Stimulated activated naive CD4-positive, alpha-beta T cell treated with Interleukin-2 at 50 U/mL for 16 hours (primary cell): ENCODE measurements around the gene MDM4.

Source experiments
- DNase-seq: peaks from one replicate; lab custom pipeline; 2025; lab: John Stamatoyannopoulos, UW

The MDM4 gene, protein sequence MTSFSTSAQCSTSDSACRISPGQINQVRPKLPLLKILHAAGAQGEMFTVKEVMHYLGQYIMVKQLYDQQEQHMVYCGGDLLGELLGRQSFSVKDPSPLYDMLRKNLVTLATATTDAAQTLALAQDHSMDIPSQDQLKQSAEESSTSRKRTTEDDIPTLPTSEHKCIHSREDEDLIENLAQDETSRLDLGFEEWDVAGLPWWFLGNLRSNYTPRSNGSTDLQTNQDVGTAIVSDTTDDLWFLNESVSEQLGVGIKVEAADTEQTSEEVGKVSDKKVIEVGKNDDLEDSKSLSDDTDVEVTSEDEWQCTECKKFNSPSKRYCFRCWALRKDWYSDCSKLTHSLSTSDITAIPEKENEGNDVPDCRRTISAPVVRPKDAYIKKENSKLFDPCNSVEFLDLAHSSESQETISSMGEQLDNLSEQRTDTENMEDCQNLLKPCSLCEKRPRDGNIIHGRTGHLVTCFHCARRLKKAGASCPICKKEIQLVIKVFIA

DNA sequence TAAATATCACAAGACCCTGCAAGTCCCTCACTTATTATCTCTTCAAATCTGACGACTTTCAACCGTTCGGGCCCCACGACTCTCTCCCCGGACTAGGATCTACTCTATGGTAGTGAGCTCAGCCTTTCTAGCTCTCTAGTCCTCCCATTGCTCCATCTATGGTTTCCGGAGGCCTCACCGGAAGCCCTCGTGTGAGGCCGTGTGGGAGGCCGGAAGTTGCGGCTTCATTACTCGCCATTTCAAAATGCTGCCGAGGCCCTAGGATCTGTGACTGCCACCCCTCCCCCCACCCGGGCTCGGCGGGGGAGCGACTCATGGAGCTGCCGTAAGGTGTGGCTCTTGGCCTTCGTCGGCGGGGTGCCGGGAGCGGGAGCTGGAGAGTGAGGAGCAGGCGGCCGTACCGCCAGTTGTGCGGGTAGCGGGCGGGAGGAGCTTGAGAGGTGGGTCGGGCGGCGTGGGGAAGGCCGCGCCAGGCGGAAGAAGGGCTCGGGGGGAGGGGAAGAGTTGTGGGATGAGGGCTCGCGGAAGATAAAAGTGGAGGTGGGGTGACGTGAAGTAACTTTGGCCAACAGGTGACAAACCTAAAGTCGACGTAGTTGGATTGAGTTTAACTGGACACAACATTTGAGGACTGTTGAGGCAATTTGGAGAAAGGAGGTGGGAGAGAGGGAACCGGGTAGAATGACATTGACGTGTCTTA is at the start of gene MDM4:
Gene MDM4 (plus strand): TSS at position 227 of the 700 bp plus-strand sequence. CDS start 9,113 bp downstream, outside the sequence.
- peak; percentile 95 for DNase-seq

DNA sequence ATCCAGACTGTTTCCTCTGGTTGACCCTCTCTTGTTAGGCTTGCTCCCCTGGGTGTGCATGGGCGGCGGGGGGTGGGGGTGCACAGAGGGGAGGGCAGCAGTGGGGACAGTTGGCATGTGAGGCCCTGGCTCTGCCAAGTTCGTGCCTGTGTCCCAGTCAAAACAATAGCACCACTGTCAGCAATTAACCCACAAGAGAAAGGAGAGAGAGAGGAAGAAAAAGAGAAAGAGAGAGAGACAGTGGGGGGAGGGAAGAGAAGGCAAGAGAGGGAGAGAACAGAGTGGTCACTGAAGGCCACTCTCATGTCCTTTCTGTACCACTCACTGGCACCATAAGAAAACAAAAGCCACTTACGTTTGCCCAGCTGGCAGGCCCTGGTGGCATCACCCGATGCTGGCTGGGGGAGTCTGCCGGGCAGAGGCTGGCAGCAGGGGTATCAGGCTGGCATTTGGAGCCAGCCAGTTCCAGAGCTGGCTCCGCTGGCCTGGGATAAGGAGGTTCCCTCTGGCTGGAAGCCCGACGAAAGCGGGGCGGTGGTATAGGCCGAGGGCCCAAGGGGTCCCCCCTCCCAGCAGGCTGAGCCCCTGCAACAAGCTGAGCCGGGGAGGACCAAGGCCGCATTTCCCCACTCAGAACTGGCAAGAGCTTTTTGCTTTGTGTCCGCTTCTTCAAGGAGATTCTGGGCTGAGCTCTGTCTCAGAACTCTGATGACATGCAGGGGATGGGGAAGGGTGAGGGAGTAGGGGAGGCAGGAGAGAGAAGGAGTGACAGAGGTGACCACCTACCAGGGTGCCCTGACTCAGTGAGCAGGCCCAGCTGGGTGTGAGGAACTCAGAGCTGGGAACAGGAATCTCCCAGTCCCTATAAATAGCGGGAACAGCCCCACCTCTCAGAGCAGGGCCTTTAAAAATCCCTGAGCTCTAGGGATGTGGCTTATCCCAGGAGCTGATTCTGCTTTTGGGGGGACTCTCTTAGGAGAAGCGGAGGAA is 49.5 kb upstream of the MDM4 start:
- DNase-seq: no peak

DNA sequence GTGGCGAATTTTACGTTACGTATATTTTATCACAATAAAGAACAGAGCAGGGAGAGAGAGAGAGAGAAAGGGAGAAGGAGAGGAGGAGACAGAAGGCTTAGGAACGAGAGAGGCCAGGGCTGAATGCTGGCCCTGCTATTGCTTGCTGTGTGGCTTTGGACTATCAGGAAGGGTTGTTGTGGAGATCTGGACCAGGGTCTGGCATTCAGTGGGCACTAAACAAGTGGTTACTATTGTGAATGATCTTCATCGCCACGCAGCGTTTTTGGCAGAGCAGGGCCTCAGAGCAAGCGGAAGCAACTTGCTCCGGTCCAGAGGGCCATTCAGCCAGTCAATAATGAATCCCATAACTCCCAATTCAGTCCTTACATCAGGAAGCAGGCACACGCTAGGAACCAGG is 48.0 kb upstream of the MDM4 start:
- DNase-seq: no peak

DNA sequence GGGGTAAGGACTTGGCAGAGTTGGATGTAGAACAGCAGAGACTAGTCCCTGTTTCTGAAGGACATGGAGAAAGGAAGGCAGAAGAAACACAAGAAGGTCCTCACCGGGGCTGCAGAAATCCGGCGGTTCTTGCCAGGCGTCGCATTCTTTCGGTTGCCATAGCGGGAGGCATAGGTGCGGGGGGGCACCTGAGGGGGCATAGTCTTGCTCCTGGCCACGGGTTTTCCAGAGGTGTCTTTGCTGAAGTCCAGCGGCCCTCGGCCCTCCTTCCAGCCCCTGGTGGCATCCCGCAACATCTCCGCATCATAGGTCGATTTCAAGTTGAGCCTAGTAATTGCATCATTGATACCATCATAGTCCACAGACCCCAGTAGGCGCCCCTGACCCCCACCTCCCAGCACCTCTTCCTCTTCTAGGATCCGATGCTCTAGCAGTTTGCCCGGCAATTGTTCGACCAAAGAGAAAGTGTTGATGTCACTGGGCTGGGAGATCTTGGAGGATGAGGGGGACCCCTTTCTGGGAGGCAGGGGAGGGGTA is 47.4 kb upstream of the MDM4 start:
- no peak for DNase-seq

DNA sequence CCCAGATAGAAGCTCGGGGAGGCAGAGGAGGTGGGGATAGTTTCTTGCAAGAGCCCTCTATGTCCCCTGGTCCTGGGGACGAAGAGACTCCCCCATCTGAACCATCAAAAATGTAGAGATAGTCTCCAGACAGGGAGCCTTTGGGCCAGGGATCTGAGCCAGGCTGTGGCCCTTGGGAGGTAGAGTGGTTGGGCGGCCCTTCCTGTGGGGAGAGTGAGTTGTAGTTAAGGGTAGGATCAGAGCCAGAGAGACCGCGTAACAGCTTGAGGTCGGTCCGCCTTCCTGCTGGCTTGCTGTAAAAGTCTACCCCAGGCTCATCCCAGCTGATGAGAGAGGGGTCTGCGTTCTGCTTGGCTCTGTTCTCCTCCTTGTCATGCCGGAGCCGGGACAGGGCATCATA is 46.9 kb upstream of the MDM4 start:
- no peak for DNase-seq

DNA sequence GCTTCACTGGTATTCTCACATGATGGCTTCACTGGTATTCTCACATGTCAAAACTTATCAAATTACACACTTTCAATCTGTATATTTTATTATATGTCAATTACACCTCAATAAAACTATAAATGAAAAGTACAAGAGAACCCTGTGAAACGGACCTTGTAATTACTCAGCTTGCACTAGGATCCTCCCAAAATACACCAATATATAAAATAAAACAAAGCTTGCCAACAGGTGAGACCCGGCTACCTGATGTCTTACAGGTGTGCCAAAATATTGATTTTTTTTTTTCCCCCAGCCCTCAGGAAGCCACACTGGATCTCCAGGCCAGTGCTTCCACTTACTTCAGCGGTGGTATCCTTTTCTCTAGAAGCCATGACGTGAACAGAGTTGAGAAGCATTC is 44.5 kb upstream of the MDM4 start:
- DNase-seq: no peak

DNA sequence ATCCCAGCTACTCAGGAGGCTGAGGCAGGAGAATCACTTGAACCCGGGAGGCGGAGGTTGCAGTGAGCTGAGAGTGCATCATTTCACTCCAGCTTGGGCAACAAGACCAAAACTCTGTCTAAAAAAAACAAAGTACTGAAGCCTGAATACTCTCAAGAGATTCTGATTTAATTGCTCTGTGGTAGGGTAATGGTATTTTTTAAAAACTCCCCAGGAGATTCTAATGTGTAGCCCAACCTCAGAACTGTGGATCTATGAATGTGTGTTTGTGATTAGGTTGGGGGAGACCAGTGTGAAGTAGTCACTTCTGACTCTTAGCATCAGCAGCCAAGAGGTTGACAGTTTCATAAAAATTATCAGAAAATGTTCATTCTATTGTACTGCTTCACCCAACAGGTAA is 43.5 kb upstream of the MDM4 start:
- DNase-seq: no peak

DNA sequence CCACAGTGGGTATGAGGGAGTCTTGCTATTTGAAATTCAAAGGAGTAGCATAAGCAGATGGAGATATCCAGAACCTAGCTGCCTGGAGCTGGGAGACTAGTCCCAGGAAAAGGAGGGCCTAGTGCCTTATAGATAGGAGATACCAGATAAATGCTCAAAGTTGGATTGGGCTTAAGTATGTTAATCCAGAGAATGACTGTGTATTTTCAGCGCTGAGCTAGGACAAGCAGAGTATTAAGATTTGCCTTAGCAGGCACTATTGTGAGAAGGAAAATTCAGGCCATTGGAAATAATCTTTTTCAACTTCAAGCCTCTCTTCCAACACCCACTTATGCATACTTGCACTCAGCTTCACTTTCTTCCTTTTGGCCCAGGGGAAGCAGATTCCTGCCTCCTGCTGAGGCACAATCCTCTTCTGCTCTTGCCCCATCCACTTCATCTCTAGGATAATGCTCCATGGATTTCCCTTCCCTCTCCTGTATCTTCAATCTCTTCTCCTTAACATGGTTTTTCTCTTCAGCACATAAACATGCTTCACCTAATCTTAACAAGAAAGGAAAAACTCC is 42.7 kb upstream of the MDM4 start:
- no peak for DNase-seq

DNA sequence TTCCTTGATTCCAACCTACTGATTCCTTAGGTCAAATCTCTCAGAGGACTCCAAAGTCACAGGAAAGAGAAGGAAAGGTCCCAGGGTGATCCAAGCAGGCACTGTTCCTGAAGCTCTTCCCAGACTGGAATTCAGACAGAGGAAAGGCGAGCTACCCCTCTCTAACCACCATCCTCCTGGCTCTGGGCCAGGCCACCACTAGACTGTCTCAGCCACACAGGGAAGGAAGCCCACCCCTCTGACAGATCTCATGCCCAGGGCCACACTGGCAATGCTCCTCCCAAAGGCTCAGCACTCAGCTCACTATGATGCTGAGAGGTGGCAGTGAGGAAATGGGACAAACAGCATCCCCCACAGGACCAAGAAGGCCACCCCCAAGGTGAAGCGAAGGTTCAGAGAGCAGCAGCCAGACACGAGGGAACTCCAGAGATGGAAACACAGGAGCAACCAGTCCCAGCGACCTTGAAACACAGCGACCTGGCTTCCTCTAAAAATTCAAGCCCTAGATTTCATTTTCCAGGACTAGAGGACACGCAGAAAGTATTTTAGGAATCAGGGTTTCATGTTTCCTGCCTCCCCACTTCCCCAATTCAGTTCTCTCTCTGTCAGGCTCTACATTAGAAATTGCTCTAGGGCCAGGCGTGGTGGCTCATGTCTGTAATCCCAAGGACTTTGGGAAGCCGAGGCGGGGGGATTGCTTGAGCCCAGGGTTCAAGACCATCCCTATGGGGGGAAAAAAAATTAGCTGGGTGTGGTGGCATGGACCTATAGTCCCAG is 40.4 kb upstream of the MDM4 start:
- DNase-seq: no peak

DNA sequence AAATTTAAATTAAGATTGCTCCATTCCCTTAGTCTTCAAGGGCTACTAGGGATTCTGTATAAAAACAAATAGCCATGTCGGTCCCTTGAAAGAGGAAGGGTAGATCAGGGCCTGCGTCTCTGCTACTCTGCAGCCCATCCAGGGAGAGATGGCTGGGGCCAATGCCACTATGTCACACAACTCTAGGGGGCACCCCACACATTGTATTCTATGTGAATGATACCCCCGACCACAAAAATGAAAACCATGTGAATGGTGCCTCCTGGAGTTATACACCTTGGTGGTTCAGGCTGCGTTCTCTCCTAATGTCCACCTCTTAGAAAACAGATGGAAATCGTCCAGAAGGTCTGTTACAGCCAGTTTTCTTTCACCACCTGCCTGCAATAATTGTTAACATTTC is 39.6 kb upstream of the MDM4 start:
- no peak for DNase-seq

DNA sequence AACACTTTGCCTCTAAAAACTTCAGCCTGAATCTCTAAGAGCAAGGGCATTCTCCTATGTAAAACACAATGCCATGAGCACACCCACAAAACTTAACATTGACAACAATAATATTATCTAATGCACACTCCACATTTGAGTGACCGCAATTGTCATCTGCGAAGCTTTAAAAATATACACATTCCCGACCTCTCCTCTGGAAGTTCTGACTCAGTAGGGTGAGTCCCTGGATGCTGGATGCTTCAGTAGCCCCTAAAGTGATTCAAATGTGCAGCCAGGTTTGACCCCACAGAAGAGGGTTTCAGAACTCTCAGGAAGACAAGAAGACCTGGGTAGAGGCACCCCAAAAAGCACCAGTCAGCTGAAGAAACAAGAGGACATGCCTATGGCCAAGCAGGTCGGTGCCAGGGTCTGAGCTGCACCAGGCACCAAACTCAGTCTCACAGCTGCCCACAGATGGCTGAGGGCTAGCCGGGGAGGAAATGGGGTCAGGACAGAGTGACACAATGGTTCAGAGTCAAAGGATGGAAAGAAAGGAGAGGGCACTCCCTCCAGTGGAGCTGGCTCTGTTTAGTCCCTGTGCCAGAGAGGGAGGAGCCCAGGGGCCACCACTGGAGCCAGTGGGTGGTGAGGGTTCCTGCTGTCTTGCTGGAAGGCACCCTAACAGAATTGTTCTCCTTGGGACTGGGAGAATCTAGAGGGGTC is 39.0 kb upstream of the MDM4 start:
- DNase-seq: no peak

DNA sequence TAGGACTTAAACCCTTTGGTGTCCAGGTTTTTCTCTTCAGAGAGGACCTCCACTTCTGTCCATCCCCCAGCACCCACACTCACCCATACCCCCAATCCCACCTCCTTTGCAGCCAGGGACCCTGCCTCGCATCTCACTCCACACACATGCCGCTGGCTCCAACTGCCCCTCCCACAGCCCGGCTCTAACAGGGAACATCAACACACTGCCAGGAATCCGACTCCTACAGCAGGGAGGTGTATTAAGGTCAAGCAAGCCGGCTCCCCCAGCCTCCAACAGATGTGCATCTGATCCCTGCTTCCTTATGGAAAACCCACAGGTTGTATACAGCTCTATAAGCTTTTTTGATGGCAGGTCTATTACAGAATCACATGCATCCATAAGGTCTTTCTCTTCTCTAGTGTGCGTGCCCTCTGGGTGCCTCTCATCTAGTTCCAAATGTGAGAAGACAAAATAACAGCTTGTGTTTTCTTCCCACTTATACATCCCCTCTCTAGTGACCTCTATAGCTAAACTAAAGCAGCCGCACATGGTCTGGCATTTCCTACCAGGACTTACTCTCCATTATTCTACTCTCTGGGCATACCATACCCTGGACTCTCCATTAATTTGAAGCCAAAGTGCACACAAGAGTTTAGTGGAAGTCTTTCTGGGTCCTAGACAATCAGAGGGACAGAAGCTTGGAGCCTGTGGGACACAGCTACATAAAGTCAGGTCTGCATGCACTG is 37.9 kb upstream of the MDM4 start:
- DNase-seq: no peak

DNA sequence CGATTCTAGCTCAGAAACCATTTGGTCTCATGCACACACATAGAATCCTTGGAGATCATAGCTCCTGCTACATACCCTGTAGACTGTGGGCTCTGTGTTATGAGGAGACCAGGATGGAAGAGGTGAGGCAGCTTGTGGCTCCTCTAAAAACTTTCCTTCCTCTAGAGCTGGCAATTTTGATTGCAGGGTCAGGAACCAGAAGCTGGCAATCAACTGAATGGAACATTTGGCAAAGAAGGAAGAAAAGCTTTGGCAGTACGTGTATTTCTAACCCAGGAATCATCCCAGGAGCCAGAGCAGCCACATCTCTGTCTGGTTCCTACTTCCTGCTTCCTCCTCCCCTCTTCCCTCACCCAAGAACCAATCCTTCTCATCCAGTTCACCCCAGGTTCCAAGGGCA is 37.3 kb upstream of the MDM4 start:
- DNase-seq: no peak

DNA sequence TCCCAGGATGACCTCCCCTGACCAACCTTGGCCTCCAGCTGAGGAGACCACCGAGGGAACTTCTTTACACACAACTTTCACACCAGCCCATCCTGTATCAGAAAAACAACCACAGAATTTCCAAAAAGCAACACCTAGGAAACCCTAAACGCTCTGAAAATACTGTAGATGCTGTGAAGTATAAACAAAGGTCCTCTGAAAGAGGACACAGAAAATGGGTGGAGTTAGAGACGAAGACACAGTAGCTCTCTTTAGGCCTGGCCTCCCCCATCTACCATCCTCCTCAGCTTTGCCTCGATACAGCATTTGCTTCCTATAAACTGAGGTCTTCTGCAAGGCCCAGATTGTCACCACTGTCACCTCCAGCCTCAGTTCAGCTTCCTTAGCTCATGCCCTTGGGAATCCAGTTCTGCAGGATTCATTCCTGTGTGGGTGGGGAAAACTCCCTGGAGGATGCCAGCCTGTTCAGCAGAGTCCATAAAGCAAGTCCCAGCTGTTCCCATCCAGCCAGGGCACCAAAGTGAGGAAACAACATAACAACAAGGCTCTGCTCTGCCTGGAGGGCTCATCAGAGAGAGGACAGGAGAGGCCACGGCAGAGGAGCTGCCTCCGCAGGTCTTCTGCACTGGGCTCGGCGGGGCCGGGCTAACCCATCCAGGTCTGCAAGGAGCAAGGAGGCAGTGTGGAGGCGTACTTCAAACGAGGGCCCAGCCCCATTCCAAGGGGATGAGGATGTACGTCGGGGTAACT is 36.6 kb upstream of the MDM4 start:
- DNase-seq: no peak

DNA sequence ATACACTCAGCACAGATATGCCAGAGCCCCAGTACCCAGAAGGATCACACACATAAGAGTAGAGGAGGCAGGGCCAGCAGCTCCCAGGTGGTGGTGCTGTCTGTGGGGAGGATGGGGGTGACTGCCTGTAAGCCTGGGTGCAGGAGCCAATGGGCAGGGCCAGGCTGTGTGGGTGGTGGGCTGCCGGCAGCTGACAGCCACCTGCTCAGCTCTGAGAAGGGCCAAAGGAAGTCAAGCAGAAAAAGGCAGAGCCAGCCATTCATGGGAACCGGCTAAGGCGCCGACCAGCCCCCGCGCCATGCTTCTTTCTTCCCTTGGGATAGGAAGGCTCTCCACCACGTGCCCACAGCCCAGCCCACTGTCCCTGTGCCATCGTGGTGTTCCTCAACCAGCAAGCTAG is 35.7 kb upstream of the MDM4 start:
- DNase-seq: no peak

DNA sequence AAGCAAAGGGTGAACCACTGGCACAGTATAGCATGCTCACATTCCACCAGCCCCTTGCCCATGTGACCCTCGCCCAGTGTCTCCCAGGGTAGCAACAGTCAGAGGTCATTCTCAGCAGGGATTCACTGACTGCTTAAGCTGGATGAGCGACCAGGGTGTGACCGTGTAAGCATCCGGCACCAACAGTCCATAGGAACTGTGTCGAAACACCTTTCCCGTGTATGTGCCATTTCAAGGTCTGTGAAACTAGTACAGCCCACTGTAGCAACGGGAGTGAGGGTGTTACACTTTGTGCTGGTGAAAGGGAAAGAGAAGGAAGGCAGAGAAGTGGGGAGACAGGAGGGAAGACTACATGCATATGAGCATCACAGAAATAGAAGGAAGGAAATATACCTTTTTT is 32.4 kb upstream of the MDM4 start:
- DNase-seq: no peak

DNA sequence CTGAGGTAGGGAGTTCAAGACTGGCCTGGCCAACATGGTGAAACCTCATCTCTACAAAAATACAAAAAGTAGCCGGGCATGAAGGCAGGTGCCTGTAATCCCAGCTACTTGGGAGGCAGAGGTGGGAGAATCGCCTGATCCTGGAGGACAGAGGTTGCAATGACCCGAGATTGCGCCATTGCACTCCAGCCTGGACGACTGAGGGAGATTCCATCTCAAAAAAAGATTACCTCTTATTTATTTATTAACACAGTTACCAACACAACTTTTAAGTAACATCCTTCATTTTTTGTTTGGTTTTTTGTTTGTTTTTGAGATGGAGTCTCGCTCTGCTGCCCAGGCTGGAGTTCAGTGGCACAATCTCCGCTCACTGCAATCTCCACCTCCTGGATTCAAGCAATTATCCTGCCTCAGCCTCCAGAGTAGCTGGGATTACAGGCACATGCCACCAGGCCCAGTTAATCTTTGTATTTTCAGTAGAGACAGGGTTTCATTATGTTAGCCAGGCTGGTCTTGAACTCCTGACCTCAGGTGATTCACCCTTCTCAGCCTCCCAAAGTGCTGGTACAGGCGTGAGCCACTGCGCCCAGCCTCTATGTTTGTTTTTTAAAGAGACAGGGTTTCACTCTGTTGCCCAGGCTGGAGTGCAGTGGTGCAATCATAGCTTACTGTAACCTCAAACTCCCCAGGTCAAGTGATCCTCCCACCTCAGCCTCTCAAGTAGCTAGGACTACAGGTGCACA is 29.5 kb upstream of the MDM4 start:
- DNase-seq: peak; percentile 11

DNA sequence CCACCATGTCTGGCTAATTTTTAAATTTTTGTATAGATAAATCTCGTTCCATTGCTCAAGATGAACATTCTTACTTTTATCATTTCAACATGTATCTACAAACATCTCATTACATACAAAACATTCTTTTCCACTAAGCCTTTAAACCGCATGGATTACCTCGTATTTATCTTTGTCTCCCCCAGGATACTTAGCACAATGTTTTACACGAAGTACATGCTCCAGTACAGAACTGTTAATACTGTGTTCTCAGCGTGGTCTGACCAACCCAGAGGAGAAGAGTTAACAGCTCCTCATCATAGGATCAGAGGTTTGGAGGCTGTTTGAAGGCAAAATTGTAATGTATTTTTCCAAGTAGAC is 29.0 kb upstream of the MDM4 start:
- no peak for DNase-seq
